K562 (cell line): ENCODE data around the gene FANK1. TPM values are rescaled to one million over a fixed set of nuclear protein-coding genes. Genes with fewer than 3 reads are reported as not detected.

ENCODE experiments used
- CEBPZ ChIP-seq: fragments of 150-350 bp; IDR thresholded peaks from 2 replicates; pipeline ENCODE4 v1.6.1; 2014; ENCODE audit warnings: low read depth, mild to moderate bottlenecking, low read length, borderline replicate concordance
- CREB1 ChIP-seq, 2 experiments: sonication (generic) in 1 of 2; formaldehyde crosslinking in 1 of 2; IDR thresholded peaks; 2 replicates each; pipeline versions ENCODE4 v1.6.1 to v1.8.0; 2012 to 2022; ENCODE audit warnings: inconsistent platforms in 1 of 2, mild to moderate bottlenecking in 1 of 2, missing genetic modification reagents in 1 of 2, moderate library complexity in 1 of 2
- MAFF ChIP-seq: IDR thresholded peaks from 2 replicates; pipeline ENCODE4 v1.6.1; 2012; ENCODE audit warnings: low read length, improper control_type of control experiment
- MLLT1 ChIP-seq, 2 experiments: fragments of 450-650 bp; IDR thresholded peaks; 2 replicates each; pipeline ENCODE4 v1.6.1; 2016
- SP2 ChIP-seq: IDR thresholded peaks from 2 replicates; pipeline ENCODE4 v1.6.1; 2011; ENCODE audit warnings: mild to moderate bottlenecking, low read depth, low read length, moderate library complexity; ENCODE audit not compliant: poor library complexity, severe bottlenecking; ENCODE audit errors: extremely low read depth
- ZBTB1 ChIP-seq: sonication (generic); formaldehyde crosslinking; IDR thresholded peaks from 2 replicates; pipeline ENCODE4 v1.8.1; 2023; ENCODE audit warnings: missing genetic modification reagents, low read depth, mild to moderate bottlenecking, borderline replicate concordance
- ZNF436 ChIP-seq: fragments of 250-450, 450-650 bp; sonication (Bioruptor Pico); formaldehyde crosslinking; IDR thresholded peaks from 2 replicates; pipeline ENCODE4 v1.7.0; 2020; ENCODE audit warnings: mild to moderate bottlenecking
- polyA plus RNA-seq, 8 experiments: library from polyadenylated mRNA; depleted of rRNA in 4 of 8; stranded (reverse) in 5 of 8; unstranded in 3 of 8; fragments of >200 nt; fragmentation: Nextera tagmentation in 2 of 8; fragmentation: Illumina TruSeq in 1 of 8; extraction: Ambion mirVana in 2 of 8; extraction: Trizol in 1 of 8; gene quantifications; 2 replicates each; pipeline versions ENCODE4 v1.2.1 to v1.2.3, GENCODE V29; 2011 to 2014; ENCODE audit warnings: inconsistent platforms in 1 of 8, missing spikeins in 1 of 8
- total RNA-seq, 7 experiments: library from RNA; depleted of rRNA in 6 of 7; stranded (reverse); fragments of >200 nt in 6 of 7; fragmentation: Illumina TruSeq in 2 of 7; extraction: Trizol in 2 of 7; gene quantifications; 2 replicates each; pipeline versions ENCODE4 v1.2.1 to v1.2.3, GENCODE V29; 2011 to 2021; ENCODE audit warnings: low replicate concordance in 1 of 7
- TF ChIP-seq, protein P1 (sequence below): sonication (generic); formaldehyde crosslinking; IDR thresholded peaks from 2 replicates; pipeline ENCODE4 v1.8.1; 2023; ENCODE audit warnings: mild to moderate bottlenecking, missing genetic modification reagents
- TF ChIP-seq, protein P2 (sequence below): sonication (generic); formaldehyde crosslinking; IDR thresholded peaks from 2 replicates; pipeline ENCODE4 v1.8.1; 2023; ENCODE audit warnings: mild to moderate bottlenecking, missing genetic modification reagents, moderate library complexity

Gene FANK1
- total and polyA plus RNA-seq, 9 of the 15 experiments (the other 6 are each of a cell fraction or from before 2014, with no cell fraction given) = 0.11 to 2.3 (median 0.51) TPM; not detected in 1

GRCh38 chr10:125936331-125936730, 40.0 kb downstream of the FANK1 start (continued):
- TF ChIP-seq, protein P1, sequence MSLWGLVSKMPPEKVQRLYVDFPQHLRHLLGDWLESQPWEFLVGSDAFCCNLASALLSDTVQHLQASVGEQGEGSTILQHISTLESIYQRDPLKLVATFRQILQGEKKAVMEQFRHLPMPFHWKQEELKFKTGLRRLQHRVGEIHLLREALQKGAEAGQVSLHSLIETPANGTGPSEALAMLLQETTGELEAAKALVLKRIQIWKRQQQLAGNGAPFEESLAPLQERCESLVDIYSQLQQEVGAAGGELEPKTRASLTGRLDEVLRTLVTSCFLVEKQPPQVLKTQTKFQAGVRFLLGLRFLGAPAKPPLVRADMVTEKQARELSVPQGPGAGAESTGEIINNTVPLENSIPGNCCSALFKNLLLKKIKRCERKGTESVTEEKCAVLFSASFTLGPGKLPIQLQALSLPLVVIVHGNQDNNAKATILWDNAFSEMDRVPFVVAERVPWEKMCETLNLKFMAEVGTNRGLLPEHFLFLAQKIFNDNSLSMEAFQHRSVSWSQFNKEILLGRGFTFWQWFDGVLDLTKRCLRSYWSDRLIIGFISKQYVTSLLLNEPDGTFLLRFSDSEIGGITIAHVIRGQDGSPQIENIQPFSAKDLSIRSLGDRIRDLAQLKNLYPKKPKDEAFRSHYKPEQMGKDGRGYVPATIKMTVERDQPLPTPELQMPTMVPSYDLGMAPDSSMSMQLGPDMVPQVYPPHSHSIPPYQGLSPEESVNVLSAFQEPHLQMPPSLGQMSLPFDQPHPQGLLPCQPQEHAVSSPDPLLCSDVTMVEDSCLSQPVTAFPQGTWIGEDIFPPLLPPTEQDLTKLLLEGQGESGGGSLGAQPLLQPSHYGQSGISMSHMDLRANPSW = no peak
- TF ChIP-seq SP2 = no peak
- TF ChIP-seq MAFF = no peak
- TF ChIP-seq CREB1 (IDR thresholded peaks at IDR 0.05) = no peak
- TF ChIP-seq CREB1 (CRISPR knock-in tag; IDR thresholded peaks at IDR 0.05) = no peak
- no peak for TF ChIP-seq ZBTB1
- TF ChIP-seq, protein P2, sequence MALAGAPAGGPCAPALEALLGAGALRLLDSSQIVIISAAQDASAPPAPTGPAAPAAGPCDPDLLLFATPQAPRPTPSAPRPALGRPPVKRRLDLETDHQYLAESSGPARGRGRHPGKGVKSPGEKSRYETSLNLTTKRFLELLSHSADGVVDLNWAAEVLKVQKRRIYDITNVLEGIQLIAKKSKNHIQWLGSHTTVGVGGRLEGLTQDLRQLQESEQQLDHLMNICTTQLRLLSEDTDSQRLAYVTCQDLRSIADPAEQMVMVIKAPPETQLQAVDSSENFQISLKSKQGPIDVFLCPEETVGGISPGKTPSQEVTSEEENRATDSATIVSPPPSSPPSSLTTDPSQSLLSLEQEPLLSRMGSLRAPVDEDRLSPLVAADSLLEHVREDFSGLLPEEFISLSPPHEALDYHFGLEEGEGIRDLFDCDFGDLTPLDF (CRISPR knock-in tag) = no peak
- TF ChIP-seq CEBPZ = no peak
- TF ChIP-seq MLLT1 (IDR thresholded peaks at IDR 0.05) = no peak
- no peak for TF ChIP-seq ZNF436 (CRISPR knock-in tag)
